GM12892 (cell line): ENCODE measurements around the gene PACS2.

ENCODE experiments used
- POLR2A ChIP-seq: IDR thresholded peaks from 2 replicates; pipeline ENCODE4 v1.6.1; 2011; ENCODE audit warnings: low read depth, low read length, control low read depth
- TAF1 ChIP-seq: IDR thresholded peaks from 2 replicates; pipeline ENCODE4 v1.6.1; 2011; ENCODE audit warnings: low read depth, mild to moderate bottlenecking, control low read depth, low read length, borderline replicate concordance

GRCh38 chr14:105416671-105417070, 102.1 kb downstream of the PACS2 start:
- TF ChIP-seq POLR2A (no peak), TAF1 (no peak)
